ENCODE measurements around the gene FAM53A.

GRCh38 chr4:1706358-1706757 lies 22.2 kb upstream of the FAM53A start:
- TF ChIP-seq CTCF (conservative IDR thresholded peaks at IDR 0.05) (no peak), ZFX (IDR thresholded peaks at IDR 0.05) (no peak)
